Skeletal muscle satellite cell (primary cell): ENCODE results near the gene BTBD9.

Source experiments
- H3K27me3 ChIP-seq: 2 replicates; pipeline ENCODE4 v1.7.0; 2013; ENCODE audit warnings: low read length; ENCODE audit not compliant: control insufficient read depth, insufficient read depth
- H3K36me3 ChIP-seq: 2 replicates; pipeline ENCODE4 v1.7.0; 2013; ENCODE audit warnings: mild to moderate bottlenecking, control low read depth, low read length; ENCODE audit not compliant: insufficient read depth
- H3K4me1 ChIP-seq: 2 replicates; pipeline ENCODE4 v1.7.0; 2013; ENCODE audit warnings: low read length; ENCODE audit not compliant: control insufficient read depth, insufficient read depth
- H3K4me2 ChIP-seq: 2 replicates; pipeline ENCODE4 v1.7.0; 2013; ENCODE audit warnings: mild to moderate bottlenecking, low read length
- H3K4me3 ChIP-seq: 2 replicates; pipeline ENCODE4 v1.7.0; 2013; ENCODE audit warnings: low read length
- H3K9ac ChIP-seq: 2 replicates; pipeline ENCODE4 v1.7.0; 2013; ENCODE audit warnings: mild to moderate bottlenecking, low read depth, low read length, moderate library complexity
- H3K9me3 ChIP-seq: replicated peaks from 2 replicates; pipeline ENCODE4 v1.7.0; 2013; ENCODE audit warnings: mild to moderate bottlenecking, control low read depth, low read length

Gene BTBD9

DNA sequence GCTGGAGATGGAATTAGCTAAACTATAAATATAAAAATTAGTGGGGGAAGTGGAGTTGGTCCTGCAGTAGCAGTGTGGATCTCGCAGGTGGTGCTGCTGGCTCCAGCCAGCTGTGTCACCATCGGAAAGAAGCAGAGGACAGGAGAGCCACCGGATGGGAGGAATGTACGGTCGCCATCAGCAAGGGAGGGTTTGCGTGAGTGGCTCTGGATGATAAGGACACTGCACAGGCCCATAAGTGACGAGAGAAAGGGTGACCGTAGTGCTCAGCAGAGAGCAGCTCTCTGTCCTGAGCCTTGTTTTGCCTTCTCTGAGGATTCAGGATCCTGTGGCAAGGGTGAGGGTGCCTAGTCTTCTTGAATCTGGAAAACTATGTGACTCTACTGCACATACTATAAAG, 441.5 kb downstream of the BTBD9 start:
- Histone ChIP-seq H3K9me3 (no peaks in the 10 kb centered on the region), H3K36me3 (no peaks in the 10 kb centered on the region), H3K4me1 (no peaks in the 10 kb centered on the region), H3K4me2 (no peak overlapping the region), H3K27me3 (no peaks in the 10 kb centered on the region), H3K9ac (no peak overlapping the region), H3K4me3 (no peak overlapping the region)

DNA sequence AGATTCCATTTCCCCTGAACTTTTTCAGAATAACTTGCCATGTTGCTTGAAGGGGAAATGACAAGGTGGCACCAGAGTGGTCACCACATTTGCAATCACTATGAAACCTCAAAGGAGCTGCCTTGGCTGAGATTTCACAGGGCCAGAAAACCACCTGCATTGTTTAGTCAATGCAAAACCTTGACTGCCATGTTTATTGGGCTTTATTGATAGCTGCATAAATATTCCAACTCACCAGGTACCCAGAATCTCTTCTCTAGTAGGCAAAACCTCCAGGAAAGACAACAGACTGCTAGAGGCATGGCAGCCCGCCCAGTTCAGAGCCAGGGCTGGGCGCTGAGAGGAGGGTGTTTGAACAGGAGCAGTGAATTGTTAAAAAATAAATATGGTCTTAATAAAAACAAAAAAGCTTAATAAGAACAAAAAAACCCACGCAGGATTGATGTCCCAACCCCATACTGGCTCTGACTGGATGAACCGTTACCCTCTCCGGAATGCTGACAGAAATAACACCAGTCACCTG, 444.6 kb downstream of the BTBD9 start:
- no peaks in the 10 kb centered on the region for H3K4me1 ChIP-seq
- H3K4me2 ChIP-seq: no peak overlapping the region
- no peaks in the 10 kb centered on the region for H3K27me3 ChIP-seq
- H3K36me3 ChIP-seq: no peaks in the 10 kb centered on the region
- H3K9me3 ChIP-seq: no peaks in the 10 kb centered on the region
- H3K9ac ChIP-seq: no peak overlapping the region
- no peak overlapping the region for H3K4me3 ChIP-seq

DNA sequence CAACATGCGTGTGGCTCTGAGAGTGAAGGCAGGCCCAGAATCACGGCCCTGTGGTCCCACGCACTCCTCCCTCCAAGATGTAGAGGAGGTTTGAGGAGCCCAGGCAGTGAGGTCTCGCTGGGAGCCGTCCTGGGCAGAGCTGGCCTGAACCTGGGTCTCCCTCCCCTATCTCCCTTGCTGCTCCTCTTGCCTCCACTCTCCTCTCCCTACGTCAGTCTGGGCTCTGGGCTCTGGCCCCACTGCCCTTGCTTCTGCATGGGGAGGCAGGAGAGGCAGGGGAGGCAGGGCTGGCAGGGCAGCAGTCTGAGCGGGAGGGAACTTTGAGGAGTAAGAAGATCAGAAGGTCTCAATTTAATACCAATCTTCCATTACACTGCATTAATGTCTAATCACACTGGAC, 445.1 kb downstream of the BTBD9 start:
- H3K36me3 ChIP-seq: no peaks in the 10 kb centered on the region
- no peaks in the 10 kb centered on the region for H3K27me3 ChIP-seq
- no peaks in the 10 kb centered on the region for H3K4me1 ChIP-seq
- no peak overlapping the region for H3K9ac ChIP-seq
- no peak overlapping the region for H3K4me3 ChIP-seq
- H3K4me2 ChIP-seq: no peak overlapping the region
- H3K9me3 ChIP-seq: no peaks in the 10 kb centered on the region

DNA sequence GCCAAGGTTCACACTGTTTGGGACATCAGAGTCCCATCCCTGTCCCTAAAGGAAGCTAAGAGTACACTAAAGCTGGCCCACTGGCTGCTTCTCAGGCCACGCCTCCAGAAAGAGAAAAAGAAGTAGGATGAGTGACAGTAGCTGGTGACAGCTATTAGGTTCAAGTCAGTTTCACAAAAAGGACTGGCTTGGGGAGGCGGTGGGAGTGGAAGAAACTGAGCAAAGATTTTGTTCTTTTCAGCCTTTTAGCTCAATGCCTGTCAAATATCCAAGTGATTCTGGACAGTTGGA, 445.5 kb downstream of the BTBD9 start:
- Histone ChIP-seq H3K27me3 (no peaks in the 10 kb centered on the region), H3K4me2 (no peak overlapping the region), H3K9me3 (no peaks in the 10 kb centered on the region), H3K36me3 (no peaks in the 10 kb centered on the region), H3K4me1 (no peaks in the 10 kb centered on the region), H3K4me3 (no peak overlapping the region), H3K9ac (no peak overlapping the region)

DNA sequence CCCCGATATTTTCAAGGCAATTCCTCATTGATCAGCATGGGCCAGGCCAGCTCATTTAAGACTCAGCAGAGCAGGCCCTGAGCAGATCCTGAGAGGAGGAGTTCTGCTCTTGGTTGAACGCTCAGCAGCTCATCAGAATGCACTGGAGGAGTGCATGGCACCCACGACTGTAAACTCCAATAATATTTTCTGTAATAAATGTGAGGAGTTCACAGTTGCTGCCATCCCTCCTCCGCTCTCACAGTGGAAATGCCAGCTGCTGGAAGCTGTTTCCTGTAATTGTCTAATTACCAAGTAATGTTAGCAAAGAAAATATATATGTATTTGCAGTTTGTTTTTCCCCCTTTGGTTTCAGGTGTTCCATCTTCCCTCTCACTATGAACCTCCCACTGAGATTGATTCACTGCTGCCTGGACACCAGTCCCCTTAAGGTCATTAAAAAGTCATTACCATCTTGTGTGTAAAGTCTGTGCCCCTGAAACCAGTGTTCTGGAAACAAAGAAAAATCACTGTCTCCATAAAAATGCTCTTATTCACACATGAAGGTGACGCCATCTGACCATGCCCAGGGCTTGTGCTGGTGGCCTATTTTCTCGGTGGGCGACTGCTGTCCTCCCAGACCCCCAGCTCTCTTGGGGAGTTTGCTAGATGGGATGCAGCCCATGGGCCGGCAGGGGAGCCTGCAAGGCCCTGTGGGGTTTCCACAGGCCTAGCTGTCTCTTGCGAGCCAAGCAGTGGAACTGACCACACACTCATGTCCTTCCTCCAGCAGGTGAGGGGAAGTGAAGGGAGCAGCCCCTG, 446.0 kb downstream of the BTBD9 start:
- Histone ChIP-seq H3K36me3 (no peaks in the 10 kb centered on the region), H3K9me3 (no peaks in the 10 kb centered on the region), H3K27me3 (no peaks in the 10 kb centered on the region), H3K9ac (no peak overlapping the region), H3K4me2 (no peak overlapping the region), H3K4me3 (no peak overlapping the region), H3K4me1 (no peaks in the 10 kb centered on the region)

DNA sequence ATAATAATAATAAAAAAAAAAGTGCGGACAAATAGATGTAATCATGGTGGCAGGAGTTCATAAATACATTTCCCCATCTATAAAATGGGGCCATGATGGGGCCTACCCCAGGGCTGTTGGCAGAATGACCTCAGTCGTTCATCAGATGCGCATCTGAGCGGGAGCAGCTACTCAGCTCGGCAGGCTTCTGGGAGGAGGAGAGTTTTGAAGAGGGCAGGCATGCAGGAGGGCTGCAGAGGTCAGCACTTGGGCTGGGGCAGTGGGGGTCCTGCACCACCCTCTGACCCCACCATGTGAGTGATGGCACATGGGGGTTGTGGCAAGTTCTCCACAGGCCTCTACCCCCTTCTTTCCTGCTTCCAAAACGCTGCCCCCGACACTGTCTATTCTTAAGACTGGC, 446.7 kb downstream of the BTBD9 start:
- Histone ChIP-seq H3K4me3 (no peak overlapping the region), H3K9ac (no peak overlapping the region), H3K27me3 (no peaks in the 10 kb centered on the region), H3K4me1 (no peaks in the 10 kb centered on the region), H3K4me2 (no peak overlapping the region), H3K9me3 (no peaks in the 10 kb centered on the region), H3K36me3 (no peaks in the 10 kb centered on the region)

DNA sequence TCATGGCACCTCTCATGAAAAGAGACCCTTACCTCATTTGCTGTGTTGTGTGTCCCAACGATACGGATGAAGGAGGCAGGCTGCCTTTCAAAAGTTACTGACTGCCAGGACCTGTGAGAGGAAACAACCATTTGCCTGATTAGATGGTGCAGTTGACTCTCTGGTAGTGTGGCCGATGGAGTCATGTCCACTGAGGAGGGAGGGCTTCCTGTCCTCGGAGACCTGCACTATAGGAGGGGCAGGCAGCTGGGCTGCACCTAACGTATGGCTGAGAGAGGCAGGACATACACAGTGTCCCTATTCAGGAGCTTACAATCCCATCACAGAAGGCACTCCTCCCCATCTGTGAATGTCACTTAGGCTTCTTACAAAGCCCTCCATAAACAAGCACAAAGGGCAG, 447.2 kb downstream of the BTBD9 start:
- Histone ChIP-seq H3K4me3 (no peak overlapping the region), H3K9ac (no peak overlapping the region), H3K27me3 (no peaks in the 10 kb centered on the region), H3K36me3 (no peaks in the 10 kb centered on the region), H3K4me1 (no peaks in the 10 kb centered on the region), H3K4me2 (no peak overlapping the region), H3K9me3 (no peaks in the 10 kb centered on the region)

DNA sequence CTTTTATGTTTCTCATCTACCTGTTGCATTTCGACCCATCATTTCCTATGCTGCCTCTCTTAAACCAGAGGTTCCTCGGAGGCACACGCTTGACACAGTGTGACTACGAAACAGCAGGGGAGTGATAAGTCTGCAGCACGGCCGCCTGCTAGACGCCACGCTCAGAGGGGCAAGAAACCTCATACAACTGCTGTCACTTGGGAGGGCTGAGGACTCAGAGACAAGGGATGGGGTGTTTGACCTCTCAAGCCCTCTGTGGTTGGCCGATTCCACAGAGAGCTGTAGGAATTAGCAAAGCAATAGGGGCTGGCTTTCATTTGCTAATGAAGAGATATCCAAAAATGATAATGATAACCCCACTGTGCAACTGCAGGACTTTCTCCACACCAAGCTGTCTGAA, 447.7 kb downstream of the BTBD9 start:
- H3K36me3 ChIP-seq: no peaks in the 10 kb centered on the region
- no peaks in the 10 kb centered on the region for H3K9me3 ChIP-seq
- H3K4me1 ChIP-seq: no peaks in the 10 kb centered on the region
- H3K9ac ChIP-seq: no peak overlapping the region
- H3K27me3 ChIP-seq: no peaks in the 10 kb centered on the region
- H3K4me2 ChIP-seq: no peak overlapping the region
- no peak overlapping the region for H3K4me3 ChIP-seq

DNA sequence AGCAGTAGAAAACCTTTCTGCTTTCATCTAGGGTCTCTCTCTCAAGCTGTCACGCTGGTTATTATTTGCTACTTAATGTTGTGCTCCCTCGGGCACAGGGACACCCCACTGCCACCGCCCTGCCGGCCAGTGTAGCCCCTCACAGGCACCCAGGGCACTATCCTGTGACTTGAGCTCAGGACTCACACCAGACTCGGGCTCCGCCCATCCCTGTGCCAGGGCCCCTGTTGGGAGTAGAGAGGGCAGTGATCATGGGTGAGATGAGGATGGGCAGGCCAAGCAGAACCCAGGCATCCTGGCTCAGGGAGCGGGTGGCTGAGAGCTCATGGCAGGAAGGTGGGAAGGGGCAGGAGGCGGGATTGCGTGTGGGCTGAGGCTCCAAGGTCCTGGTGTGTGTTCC, 448.3 kb downstream of the BTBD9 start:
- Histone ChIP-seq H3K4me3 (no peak overlapping the region), H3K36me3 (no peaks in the 10 kb centered on the region)

DNA sequence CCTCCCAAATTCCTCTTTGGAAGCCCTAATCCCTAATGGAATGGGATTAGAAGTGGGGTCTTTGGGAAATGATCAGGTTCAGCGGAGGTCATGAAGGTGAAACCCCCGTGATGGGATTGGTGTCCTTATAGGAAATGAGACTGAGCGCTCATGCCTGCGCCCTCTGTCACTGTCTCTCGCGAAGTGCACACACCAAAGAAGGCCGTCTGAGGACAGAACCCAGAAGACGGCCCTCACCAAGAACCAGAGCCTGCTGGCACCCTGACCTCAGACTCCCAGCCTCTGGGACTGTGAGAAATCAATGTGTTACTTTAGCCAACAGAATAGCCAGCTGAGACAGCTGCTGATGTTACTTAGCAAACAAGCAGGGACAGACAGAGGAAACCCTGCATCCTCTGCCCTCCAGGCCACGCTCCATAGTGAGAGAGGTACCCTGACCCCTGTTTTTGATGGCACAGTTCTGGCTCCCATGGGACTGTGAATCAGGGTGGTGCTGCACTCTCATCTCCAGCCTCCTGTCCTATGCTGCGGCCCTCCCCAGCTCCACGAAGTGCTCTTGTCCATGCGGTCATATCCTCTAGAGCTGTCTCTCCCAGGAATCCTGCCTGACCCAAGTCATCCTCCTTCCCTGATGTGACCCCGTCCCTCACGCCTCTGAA, 450.9 kb downstream of the BTBD9 start:
- H3K36me3 ChIP-seq: no peaks in the 10 kb centered on the region
- no peak overlapping the region for H3K9ac ChIP-seq
- H3K9me3 ChIP-seq: no peaks in the 10 kb centered on the region
- no peak overlapping the region for H3K4me2 ChIP-seq
- no peak overlapping the region for H3K4me3 ChIP-seq
- H3K27me3 ChIP-seq: no peaks in the 10 kb centered on the region
- no peaks in the 10 kb centered on the region for H3K4me1 ChIP-seq

More for the DNA sequence above, 448.3 kb downstream of the BTBD9 start:
- Histone ChIP-seq H3K9ac (no peak overlapping the region), H3K4me2 (no peak overlapping the region), H3K4me1 (no peaks in the 10 kb centered on the region), H3K9me3 (no peaks in the 10 kb centered on the region), H3K27me3 (no peaks in the 10 kb centered on the region)

DNA sequence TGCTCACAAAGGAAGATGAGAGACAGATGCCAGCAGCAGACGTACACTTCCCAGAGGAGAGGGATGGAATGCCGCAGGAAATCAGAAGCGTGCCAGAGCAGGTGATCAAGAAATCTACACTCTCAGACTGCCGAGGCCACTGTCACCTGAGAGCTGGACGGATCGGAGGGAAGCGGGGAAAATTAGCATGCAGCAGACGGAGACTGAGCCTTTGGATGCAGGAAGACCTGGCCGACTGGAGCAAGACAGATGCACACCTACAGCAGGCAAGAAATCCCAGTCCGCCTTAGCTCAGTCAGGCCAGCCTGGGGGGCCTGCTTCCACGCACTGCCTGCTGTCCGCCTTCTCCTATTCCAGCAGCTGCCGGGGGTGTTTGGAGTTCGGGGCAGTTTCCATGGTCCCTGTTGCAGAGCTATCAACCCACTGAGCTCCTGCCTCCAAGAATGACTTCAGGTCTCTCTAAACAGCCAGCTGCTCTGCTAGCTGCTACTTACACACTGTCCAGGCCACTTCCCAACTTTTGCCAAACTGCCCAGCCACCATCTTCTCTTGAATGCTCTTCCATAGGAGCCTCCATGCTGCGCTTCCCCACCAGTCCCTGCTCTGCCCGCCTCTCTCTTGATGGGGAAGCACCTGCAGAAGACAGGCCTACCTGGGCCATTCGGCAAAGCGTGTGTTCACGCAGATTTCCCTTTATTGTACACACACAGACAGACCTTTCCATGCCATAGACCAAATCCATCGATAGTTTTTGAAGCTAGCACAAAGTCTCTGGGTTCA, 451.7 kb downstream of the BTBD9 start:
- Histone ChIP-seq H3K36me3 (no peaks in the 10 kb centered on the region), H3K27me3 (no peaks in the 10 kb centered on the region), H3K4me3 (no peak overlapping the region), H3K9ac (no peak overlapping the region), H3K9me3 (no peaks in the 10 kb centered on the region), H3K4me1 (no peaks in the 10 kb centered on the region), H3K4me2 (no peak overlapping the region)
